Measurements from ENCODE around the gene SSRP1.
A peak's percentile ranks its signal among the peaks of the same experiment; 100 is the strongest.

GRCh38 chr11:57318178-57318577, 17.5 kb downstream of the SSRP1 start:
- TF ChIP-seq, protein P1, sequence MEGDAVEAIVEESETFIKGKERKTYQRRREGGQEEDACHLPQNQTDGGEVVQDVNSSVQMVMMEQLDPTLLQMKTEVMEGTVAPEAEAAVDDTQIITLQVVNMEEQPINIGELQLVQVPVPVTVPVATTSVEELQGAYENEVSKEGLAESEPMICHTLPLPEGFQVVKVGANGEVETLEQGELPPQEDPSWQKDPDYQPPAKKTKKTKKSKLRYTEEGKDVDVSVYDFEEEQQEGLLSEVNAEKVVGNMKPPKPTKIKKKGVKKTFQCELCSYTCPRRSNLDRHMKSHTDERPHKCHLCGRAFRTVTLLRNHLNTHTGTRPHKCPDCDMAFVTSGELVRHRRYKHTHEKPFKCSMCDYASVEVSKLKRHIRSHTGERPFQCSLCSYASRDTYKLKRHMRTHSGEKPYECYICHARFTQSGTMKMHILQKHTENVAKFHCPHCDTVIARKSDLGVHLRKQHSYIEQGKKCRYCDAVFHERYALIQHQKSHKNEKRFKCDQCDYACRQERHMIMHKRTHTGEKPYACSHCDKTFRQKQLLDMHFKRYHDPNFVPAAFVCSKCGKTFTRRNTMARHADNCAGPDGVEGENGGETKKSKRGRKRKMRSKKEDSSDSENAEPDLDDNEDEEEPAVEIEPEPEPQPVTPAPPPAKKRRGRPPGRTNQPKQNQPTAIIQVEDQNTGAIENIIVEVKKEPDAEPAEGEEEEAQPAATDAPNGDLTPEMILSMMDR (IDR thresholded peaks at IDR 0.05) = no peak
- TF ChIP-seq POLR2AphosphoS5 (IDR thresholded peaks at IDR 0.05) = peak in 2 of 4 donors; percentile 32 to 41
- no peak for TF ChIP-seq POLR2A (IDR thresholded peaks at IDR 0.05)
- TF ChIP-seq EP300 (IDR thresholded peaks at IDR 0.05) = no peak
